GM10248 (cell line): ENCODE measurements around the gene IRF2BPL.

Experiments used
- CTCF ChIA-PET: fragments of 300-600 bp; sonication (Branson Sonifier 250); formaldehyde crosslinking; extraction: SDS; loops from one replicate; lab custom pipeline; 2021; ENCODE audit warnings: antibody characterized with exemption; lab: Yijun Ruan, JAX
- POLR2A ChIA-PET: fragments of 350-650 bp; sonication (Branson Sonifier 250); formaldehyde crosslinking; extraction: SDS; loops from one replicate; lab custom pipeline; 2020; ENCODE audit warnings: antibody characterized with exemption; lab: Yijun Ruan, JAX
- DNase-seq: peaks from one replicate; pipeline ENCODE4 v3.0.0; 2012; ENCODE audit errors: extremely low spot score
- CTCF ChIP-seq: IDR thresholded peaks from 2 replicates; pipeline ENCODE4 v1.5.1; 2012; ENCODE audit warnings: mild to moderate bottlenecking, low read depth; ENCODE audit errors: extremely low read depth, missing control alignments, control extremely low read depth

IRF2BPL gene

GRCh38 chr14:77045238-77046162, 17.0 kb upstream of the IRF2BPL start:
- ChIA-PET CTCF (interaction anchor here (0.8 to 13.5 kb wide), 9 partner anchors 9 to 173 kb away, joined by 3 to 247 read pairs (median 5); partner anchors contain the start of gene IRF2BPL), POLR2A (no interaction called here)
- no peak for DNase-seq
- no peak for TF ChIP-seq CTCF

GRCh38 chr14:77044783-77045237, 16.3 kb upstream of the IRF2BPL start:
- POLR2A ChIA-PET: no interaction called here
- CTCF ChIA-PET: interaction anchor here (0.8 to 13.5 kb wide), 9 partner anchors 9 to 172 kb away, joined by 3 to 247 read pairs (median 5); partner anchors contain the start of gene IRF2BPL
- no peak for DNase-seq
- TF ChIP-seq CTCF: no peak

GRCh38 chr14:77043984-77044485, 15.5 kb upstream of the IRF2BPL start:
- no peak for TF ChIP-seq CTCF
- ChIA-PET POLR2A (no interaction called here), CTCF (interaction anchor here (1.1 to 13.5 kb wide), 3 partner anchors 10 to 128 kb away, joined by 3 to 247 read pairs (median 66); no protein-coding TSS in a partner anchor)
- no peak for DNase-seq

GRCh38 chr14:77043177-77043983, 14.9 kb upstream of the IRF2BPL start:
- POLR2A ChIA-PET: no interaction called here
- no peak for TF ChIP-seq CTCF
- DNase-seq: no peak
- CTCF ChIA-PET: interaction anchor here (0.9 to 13.5 kb wide), 7 partner anchors 10 to 130 kb away, joined by 3 to 247 read pairs (median 6); partner anchors contain the start of gene IRF2BPL

- POLR2A ChIA-PET: interaction anchor here (0.8 kb wide), 1 partner anchor 112 kb away, joined by 3 read pairs; no protein-coding TSS in a partner anchor
- no peak for DNase-seq
- CTCF ChIA-PET: interaction anchor here (0.9 to 6.8 kb wide), 9 partner anchors 8 to 129 kb away, joined by 3 to 66 read pairs (median 5); partner anchors contain the start of gene IRF2BPL
- no peak for TF ChIP-seq CTCF
Measured at GRCh38 chr14:77041881-77042545, 13.5 kb upstream of the IRF2BPL start.
